Caco-2 (cell line): ENCODE measurements around the gene MYO16. TPM values are rescaled to one million over a fixed set of nuclear protein-coding genes. Genes with fewer than 3 reads are reported as not detected.

Experiments used
- BruUV-seq: library from RNA; stranded (reverse); fragments of 400-500 nt; replicated peaks from 2 replicates; lab custom pipeline; 2021; lab: Mats Ljungman, UMichigan
- CTCF ChIA-PET: fragments of 300-600 bp; sonication (Branson Sonifier 250); formaldehyde crosslinking; loops from one replicate; lab custom pipeline; 2022; ENCODE audit warnings: antibody characterized with exemption; lab: Charles Lee
- POLR2A ChIA-PET: fragments of 300-600 bp; sonication (Branson Sonifier 250); formaldehyde crosslinking; loops from one replicate; lab custom pipeline; 2022; ENCODE audit warnings: antibody characterized with exemption; lab: Charles Lee
- DNase-seq, 2 experiments: peaks; one replicate each; pipeline versions ENCODE4 v3.0.0 to v3.0.0-alpha.2; 2020 to 2022
- H3K27me3 ChIP-seq: replicated peaks from 2 replicates; pipeline ENCODE4 v1.6.0; 2011; ENCODE audit warnings: low read length; ENCODE audit not compliant: control insufficient read depth, insufficient read depth
- H3K36me3 ChIP-seq: 2 replicates; pipeline ENCODE4 v1.5.1; 2011; ENCODE audit warnings: low read length; ENCODE audit not compliant: control insufficient read depth, insufficient read depth
- H3K4me1 ChIP-seq: fragments of 250-450 bp; sonication (Bioruptor Pico); 2 replicates; pipeline ENCODE4 v1.5.1; 2020; ENCODE audit warnings: mild to moderate bottlenecking
- H3K4me3 ChIP-seq: 2 replicates; pipeline ENCODE4 v1.5.1; 2011; ENCODE audit warnings: low read depth, mild to moderate bottlenecking, control low read depth, low read length
- H3K9me3 ChIP-seq: fragments of 250-450 bp; sonication (Bioruptor Pico); 2 replicates; pipeline ENCODE4 v1.5.1; 2020; ENCODE audit warnings: mild to moderate bottlenecking, moderate library complexity
- H3K27ac Mint-ChIP-seq: one replicate; pipeline ENCODE4 v1.8.0; 2022; ENCODE audit warnings: mixed read lengths; ENCODE audit not compliant: unreplicated experiment
- H3K27me3 Mint-ChIP-seq: one replicate; pipeline ENCODE4 v1.8.0; 2022; ENCODE audit warnings: mixed read lengths; ENCODE audit not compliant: insufficient read depth, unreplicated experiment
- H3K36me3 Mint-ChIP-seq: one replicate; pipeline ENCODE4 v1.8.0; 2022; ENCODE audit warnings: mild to moderate bottlenecking, mixed read lengths; ENCODE audit not compliant: insufficient read depth, unreplicated experiment
- H3K4me1 Mint-ChIP-seq: one replicate; pipeline ENCODE4 v1.8.0; 2022; ENCODE audit warnings: low read depth, mixed read lengths; ENCODE audit not compliant: unreplicated experiment
- H3K4me3 Mint-ChIP-seq: one replicate; pipeline ENCODE4 v1.8.0; 2022; ENCODE audit warnings: mild to moderate bottlenecking, moderate library complexity, mixed read lengths; ENCODE audit not compliant: unreplicated experiment
- H3K9me3 Mint-ChIP-seq: one replicate; pipeline ENCODE4 v1.8.0; 2022; ENCODE audit warnings: mixed read lengths; ENCODE audit not compliant: unreplicated experiment
- CTCF ChIP-seq, 2 experiments: fragments of 200-600 bp in 1 of 2; IDR thresholded peaks; 1 replicate in 1 of 2; 2 replicates in 1 of 2; pipeline versions ENCODE4 v1.5.1 to v1.8.0; 2011 to 2022; ENCODE audit warnings: antibody characterized with exemption in 1 of 2, control low read depth in 1 of 2, inconsistent platforms in 1 of 2, low read depth in 1 of 2, low read length in 1 of 2, mild to moderate bottlenecking in 1 of 2, moderate library complexity in 1 of 2; ENCODE audit not compliant: insufficient read depth in 1 of 2, severe bottlenecking in 1 of 2, unreplicated experiment in 1 of 2
- intact Hi-C: fragments of 100-400 bp; cut with micrococcal nuclease; formaldehyde crosslinking; loops from one replicate; pipeline ENCODE4 v1.10.0; 2022; ENCODE audit not compliant: unreplicated experiment
- total RNA-seq: library from RNA; stranded (reverse); gene quantifications from 2 replicates; pipeline ENCODE4 v1.2.3, GENCODE V29; 2022

The MYO16 gene
- total RNA-seq, 1 experiment from 2014 or later = not detected

GRCh38 chr13:108795841-108796240 is 166.4 kb downstream of the MYO16 start:
- H3K27ac Mint-ChIP-seq = no peak overlapping the region
- no peaks in the 10 kb centered on the region for H3K27me3 ChIP-seq
- H3K36me3 ChIP-seq = no peaks in the 10 kb centered on the region
- H3K27me3 Mint-ChIP-seq = no peaks in the 10 kb centered on the region
- no peak overlapping the region for H3K4me3 Mint-ChIP-seq
- H3K4me1 Mint-ChIP-seq = no peaks in the 10 kb centered on the region
- ChIA-PET POLR2A (no interaction called here), CTCF (no interaction called here)
- no peaks in the 10 kb centered on the region for H3K4me1 ChIP-seq
- BruUV-seq = no TSS peak
- H3K4me3 ChIP-seq = no peak overlapping the region
- peaks cover 6% of the 10 kb centered on the region for H3K36me3 Mint-ChIP-seq
- no peak for DNase-seq
- H3K9me3 ChIP-seq = no peaks in the 10 kb centered on the region
- intact Hi-C loops = no loop called here
- no peaks in the 10 kb centered on the region for H3K9me3 Mint-ChIP-seq
- no peak for TF ChIP-seq CTCF (IDR thresholded peaks at IDR 0.05; ENCODE audit: insufficient read depth in 1 of 2, low read depth in 1 of 2, low read length in 1 of 2, severe bottlenecking in 1 of 2, unreplicated experiment in 1 of 2)

- Mint-ChIP-seq H3K4me3 (no peak overlapping the region), H3K4me1 (no peaks in the 10 kb centered on the region), H3K36me3 (peaks cover 6% of the 10 kb centered on the region), H3K27ac (no peak overlapping the region), H3K9me3 (no peaks in the 10 kb centered on the region), H3K27me3 (no peaks in the 10 kb centered on the region)
- H3K4me1 ChIP-seq = no peaks in the 10 kb centered on the region
- ChIA-PET POLR2A (no interaction called here), CTCF (no interaction called here)
- H3K27me3 ChIP-seq = no peaks in the 10 kb centered on the region
- H3K9me3 ChIP-seq = no peaks in the 10 kb centered on the region
- no peak overlapping the region for H3K4me3 ChIP-seq
- BruUV-seq = no TSS peak
- no peak for DNase-seq
- H3K36me3 ChIP-seq = no peaks in the 10 kb centered on the region
- no peak for TF ChIP-seq CTCF (IDR thresholded peaks at IDR 0.05; ENCODE audit: insufficient read depth in 1 of 2, low read depth in 1 of 2, low read length in 1 of 2, severe bottlenecking in 1 of 2, unreplicated experiment in 1 of 2)
- intact Hi-C loops = no loop called here
These were observed 167.9 kb downstream of the MYO16 start for GRCh38 chr13:108797354-108797753.

- no TSS peak for BruUV-seq
- ChIA-PET CTCF (no interaction called here), POLR2A (no interaction called here)
- Mint-ChIP-seq H3K4me1 (no peaks in the 10 kb centered on the region), H3K27ac (no peak overlapping the region), H3K9me3 (no peaks in the 10 kb centered on the region), H3K36me3 (no peaks in the 10 kb centered on the region), H3K27me3 (peaks cover 2% of the 10 kb centered on the region), H3K4me3 (no peak overlapping the region)
- DNase-seq = no peak
- Histone ChIP-seq H3K27me3 (no peaks in the 10 kb centered on the region), H3K4me1 (no peaks in the 10 kb centered on the region), H3K9me3 (no peaks in the 10 kb centered on the region), H3K36me3 (no peaks in the 10 kb centered on the region), H3K4me3 (no peak overlapping the region)
- no peak for TF ChIP-seq CTCF (IDR thresholded peaks at IDR 0.05; ENCODE audit: insufficient read depth in 1 of 2, low read depth in 1 of 2, low read length in 1 of 2, severe bottlenecking in 1 of 2, unreplicated experiment in 1 of 2)
- intact Hi-C loops = no loop called here
These were observed 178.4 kb downstream of the MYO16 start for GRCh38 chr13:108807841-108808240.
